ENCODE measurements around the gene CNTLN. TPM values are rescaled to one million over a fixed set of nuclear protein-coding genes. Genes with fewer than 3 reads are reported as not detected.

CNTLN gene
- total and polyA plus RNA-seq, 4 donors = 2.1 to 30.3 (median 4.0) TPM

GRCh38 chr9:17135295-17136160 is 688 bp downstream of the CNTLN start:
- peak; percentile 81 to 89 (median 87) for DNase-seq
- no peak for TF ChIP-seq CTCF (IDR thresholded peaks at IDR 0.05; ENCODE audit: control extremely low read depth, extremely low read depth)
- 1 to 2% methylated on average over 43 to 44 of the region's 44 CpGs for WGBS, 2 donors
- Histone ChIP-seq H3K27me3 (ENCODE audit: control insufficient read depth in 3 of 3, insufficient read depth in 3 of 3, low read length in 2 of 3) (no peaks in the 10 kb centered on the region), H3K9ac (ENCODE audit: insufficient read depth in 1 of 2, low read length in 2 of 2) (peak overlapping the region; percentile 69 to 88), H3K9me3 (ENCODE audit: control insufficient read depth in 4 of 4, insufficient read depth in 3 of 4, low read length in 3 of 4) (no peaks in the 10 kb centered on the region), H3K4me1 (ENCODE audit: control insufficient read depth in 5 of 5, insufficient read depth in 5 of 5, low read length in 5 of 5) (peaks cover 0 to 18% (median 7%) of the 10 kb centered on the region in 5 donors), H3K4me3 (peak overlapping the region; percentile 96), H3K36me3 (ENCODE audit: control insufficient read depth in 4 of 4, insufficient read depth in 4 of 4, low read length in 4 of 4) (peaks cover 0 to 3% (median 0%) of the 10 kb centered on the region in 4 donors), H3K27ac (ENCODE audit: low read depth in 1 of 2, low read length in 1 of 2) (peak overlapping the region; percentile 83 to 92)
- ATAC-seq (ENCODE audit: insufficient read depth, low FRiP score) = peak; percentile 50

GRCh38 chr9:17137566-17137965 is 2.7 kb downstream of the CNTLN start:
- ATAC-seq (ENCODE audit: insufficient read depth, low FRiP score) (no peak), DNase-seq (peak in 1 of 3 donors; percentile 6)
- Histone ChIP-seq H3K4me1 (ENCODE audit: control insufficient read depth in 5 of 5, insufficient read depth in 5 of 5, low read length in 5 of 5) (peaks cover 0 to 18% (median 7%) of the 10 kb centered on the region in 5 donors), H3K36me3 (ENCODE audit: control insufficient read depth in 4 of 4, insufficient read depth in 4 of 4, low read length in 4 of 4) (peaks cover 0 to 3% (median 0%) of the 10 kb centered on the region in 4 donors), H3K27me3 (ENCODE audit: control insufficient read depth in 3 of 3, insufficient read depth in 3 of 3, low read length in 2 of 3) (no peaks in the 10 kb centered on the region), H3K27ac (ENCODE audit: low read depth in 1 of 2, low read length in 1 of 2) (no peak overlapping the region), H3K4me3 (no peak overlapping the region), H3K9me3 (ENCODE audit: control insufficient read depth in 4 of 4, insufficient read depth in 3 of 4, low read length in 3 of 4) (no peaks in the 10 kb centered on the region), H3K9ac (ENCODE audit: insufficient read depth in 1 of 2, low read length in 2 of 2) (no peak overlapping the region)
- no peak for TF ChIP-seq CTCF (IDR thresholded peaks at IDR 0.05; ENCODE audit: control extremely low read depth, extremely low read depth)

- no peak overlapping the region for H3K4me3 ChIP-seq
- no peak overlapping the region for H3K9ac ChIP-seq (ENCODE audit: insufficient read depth in 1 of 2, low read length in 2 of 2)
- H3K4me1 ChIP-seq (ENCODE audit: control insufficient read depth in 5 of 5, insufficient read depth in 5 of 5, low read length in 5 of 5) = peaks cover 0 to 18% (median 7%) of the 10 kb centered on the region in 5 donors
- H3K27me3 ChIP-seq (ENCODE audit: control insufficient read depth in 3 of 3, insufficient read depth in 3 of 3, low read length in 2 of 3) = no peaks in the 10 kb centered on the region
- no peak overlapping the region for H3K27ac ChIP-seq (ENCODE audit: low read depth in 1 of 2, low read length in 1 of 2)
- peaks cover 0 to 4% (median 2%) of the 10 kb centered on the region in 4 donors for H3K36me3 ChIP-seq (ENCODE audit: control insufficient read depth in 4 of 4, insufficient read depth in 4 of 4, low read length in 4 of 4)
- DNase-seq (no peak), ATAC-seq (ENCODE audit: insufficient read depth, low FRiP score) (no peak)
- 85 to 89% methylated on average over 1 of the region's 1 CpG for WGBS, 2 donors
- no peak for TF ChIP-seq CTCF (IDR thresholded peaks at IDR 0.05; ENCODE audit: control extremely low read depth, extremely low read depth)
- H3K9me3 ChIP-seq (ENCODE audit: control insufficient read depth in 4 of 4, insufficient read depth in 3 of 4, low read length in 3 of 4) = no peaks in the 10 kb centered on the region
These were observed 3.7 kb downstream of the CNTLN start for GRCh38 chr9:17138503-17138902.

Measured in lung (tissue), 12 donors.